ENCODE measurements around the gene COL23A1.

The COL23A1 gene

GRCh38 chr5:178249191-178249989 is 340.8 kb downstream of the COL23A1 start:
- TF ChIP-seq CTCF (IDR thresholded peaks at IDR 0.05) = no peak

GRCh38 chr5:178248750-178249149 is 341.4 kb downstream of the COL23A1 start:
- no peaks in the 10 kb centered on the region for H3K27me3 ChIP-seq
- H3K4me1 ChIP-seq (ENCODE audit: control insufficient read depth in 1 of 2, insufficient read depth in 1 of 2, low read depth in 1 of 2, low read length in 1 of 2) = peaks cover 12 to 13% of the 10 kb centered on the region in 2 experiments
- no peaks in the 10 kb centered on the region for H3K9me3 ChIP-seq
- TF ChIP-seq CTCF (IDR thresholded peaks at IDR 0.05) = no peak
- no peak overlapping the region for H3K4me3 ChIP-seq (ENCODE audit: low read depth in 1 of 2, low read length in 1 of 2)
- no peak overlapping the region for H3K27ac ChIP-seq
- no peaks in the 10 kb centered on the region for H3K36me3 ChIP-seq

More at GRCh38 chr5:178249191-178249989, 340.8 kb downstream of the COL23A1 start:
- Histone ChIP-seq H3K27ac (no peak overlapping the region), H3K4me3 (ENCODE audit: low read depth in 1 of 2, low read length in 1 of 2) (no peak overlapping the region), H3K4me1 (ENCODE audit: control insufficient read depth in 1 of 2, insufficient read depth in 1 of 2, low read depth in 1 of 2, low read length in 1 of 2) (peaks cover 5 to 6% of the 10 kb centered on the region in 2 experiments), H3K27me3 (no peaks in the 10 kb centered on the region), H3K9me3 (no peaks in the 10 kb centered on the region), H3K36me3 (no peaks in the 10 kb centered on the region)

GRCh38 chr5:178247481-178248456 is 342.4 kb downstream of the COL23A1 start:
- Histone ChIP-seq H3K4me3 (ENCODE audit: low read depth in 1 of 2, low read length in 1 of 2) (no peak overlapping the region), H3K36me3 (no peaks in the 10 kb centered on the region), H3K9me3 (no peaks in the 10 kb centered on the region), H3K27ac (no peak overlapping the region), H3K4me1 (ENCODE audit: control insufficient read depth in 1 of 2, insufficient read depth in 1 of 2, low read depth in 1 of 2, low read length in 1 of 2) (peaks cover 15 to 17% of the 10 kb centered on the region in 2 experiments), H3K27me3 (no peaks in the 10 kb centered on the region)
- TF ChIP-seq CTCF (IDR thresholded peaks at IDR 0.05) = no peak

- Histone ChIP-seq H3K9me3 (no peaks in the 10 kb centered on the region), H3K4me3 (ENCODE audit: low read depth in 1 of 2, low read length in 1 of 2) (no peak overlapping the region), H3K36me3 (no peaks in the 10 kb centered on the region), H3K4me1 (ENCODE audit: control insufficient read depth in 1 of 2, insufficient read depth in 1 of 2, low read depth in 1 of 2, low read length in 1 of 2) (peaks cover 24 to 27% of the 10 kb centered on the region in 2 experiments), H3K27me3 (no peaks in the 10 kb centered on the region), H3K27ac (no peak overlapping the region)
- TF ChIP-seq CTCF (IDR thresholded peaks at IDR 0.05) = no peak
Measured at GRCh38 chr5:178246624-178247279, 343.4 kb downstream of the COL23A1 start.

GRCh38 chr5:178245389-178245788 is 344.8 kb downstream of the COL23A1 start:
- H3K36me3 ChIP-seq = no peaks in the 10 kb centered on the region
- no peak overlapping the region for H3K4me3 ChIP-seq (ENCODE audit: low read depth in 1 of 2, low read length in 1 of 2)
- no peak for TF ChIP-seq CTCF (IDR thresholded peaks at IDR 0.05)
- H3K9me3 ChIP-seq = no peaks in the 10 kb centered on the region
- H3K27me3 ChIP-seq = no peaks in the 10 kb centered on the region
- no peak overlapping the region for H3K27ac ChIP-seq
- H3K4me1 ChIP-seq (ENCODE audit: control insufficient read depth in 1 of 2, insufficient read depth in 1 of 2, low read depth in 1 of 2, low read length in 1 of 2) = peaks cover 38 to 41% of the 10 kb centered on the region in 2 experiments

All from neutrophil (primary cell).